Pulmonary artery endothelial cell (primary cell): Measurements from ENCODE around the gene RESF1. TPM values are rescaled to one million over a fixed set of nuclear protein-coding genes. Genes with fewer than 3 reads are reported as not detected.

Experiments
- total RNA-seq: library from RNA; depleted of rRNA; stranded (reverse); fragments of >200 nt; gene quantifications from 2 replicates; pipeline ENCODE4 v1.2.3, GENCODE V29; 2014

The RESF1 gene
- total RNA-seq, 1 donor from 2014 or later, result 69.0 TPM

Other genes with a start within 250 kb of the RESF1 start
- gene AMN1, start 230.4 kb upstream of the RESF1 start, total RNA-seq, result 12.3 and 18.3 TPM in 2 replicates
- 8.2 and 13.9 TPM in 2 replicates for gene BICD1, start 147.4 kb downstream of the RESF1 start, total RNA-seq